Skeletal muscle satellite cell (primary cell): Measurements from ENCODE around the gene ZNF212.
A peak's percentile ranks its signal among the peaks of the same experiment; 100 is the strongest.
"Not testable (repeated sequence)": the region's sequence is repeated elsewhere in the genome, so short reads cannot be mapped to it uniquely, and the experiment has no call there.

Experiments
- H3K27me3 ChIP-seq: 2 replicates; pipeline ENCODE4 v1.7.0; 2013; ENCODE audit warnings: low read length; ENCODE audit not compliant: control insufficient read depth, insufficient read depth
- H3K36me3 ChIP-seq: 2 replicates; pipeline ENCODE4 v1.7.0; 2013; ENCODE audit warnings: mild to moderate bottlenecking, control low read depth, low read length; ENCODE audit not compliant: insufficient read depth
- H3K4me1 ChIP-seq: 2 replicates; pipeline ENCODE4 v1.7.0; 2013; ENCODE audit warnings: low read length; ENCODE audit not compliant: control insufficient read depth, insufficient read depth
- H3K4me2 ChIP-seq: 2 replicates; pipeline ENCODE4 v1.7.0; 2013; ENCODE audit warnings: mild to moderate bottlenecking, low read length
- H3K4me3 ChIP-seq: 2 replicates; pipeline ENCODE4 v1.7.0; 2013; ENCODE audit warnings: low read length
- H3K9ac ChIP-seq: 2 replicates; pipeline ENCODE4 v1.7.0; 2013; ENCODE audit warnings: mild to moderate bottlenecking, low read depth, low read length, moderate library complexity
- H3K9me3 ChIP-seq: replicated peaks from 2 replicates; pipeline ENCODE4 v1.7.0; 2013; ENCODE audit warnings: mild to moderate bottlenecking, control low read depth, low read length

ZNF212 gene

DNA sequence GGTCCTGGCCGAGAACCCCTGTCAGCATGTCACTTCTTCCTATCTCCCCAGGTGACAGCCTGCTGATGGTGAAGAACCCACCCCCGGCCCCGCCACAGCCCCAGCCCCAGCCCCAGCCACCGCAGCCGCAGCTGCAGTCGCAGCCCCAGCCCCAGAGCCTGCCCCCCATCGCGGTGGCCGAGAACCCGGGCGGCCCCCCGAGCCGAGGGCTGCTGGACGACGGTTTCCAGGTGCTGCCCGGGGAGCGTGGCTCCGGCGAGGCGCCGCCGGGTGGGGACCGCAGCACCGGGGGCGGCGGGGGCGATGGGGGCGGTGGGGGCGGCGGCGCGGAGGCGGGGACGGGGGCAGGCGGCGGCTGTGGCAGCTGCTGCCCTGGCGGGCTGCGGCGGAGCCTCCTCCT, 15.7 kb upstream of the ZNF212 start:
- Histone ChIP-seq H3K4me3 (no peak overlapping the region), H3K9me3 (no peaks in the 10 kb centered on the region), H3K36me3 (peaks cover 37% of the 10 kb centered on the region), H3K4me1 (peaks cover 4% of the 10 kb centered on the region), H3K27me3 (no peaks in the 10 kb centered on the region), H3K9ac (no peak overlapping the region), H3K4me2 (no peak overlapping the region)

DNA sequence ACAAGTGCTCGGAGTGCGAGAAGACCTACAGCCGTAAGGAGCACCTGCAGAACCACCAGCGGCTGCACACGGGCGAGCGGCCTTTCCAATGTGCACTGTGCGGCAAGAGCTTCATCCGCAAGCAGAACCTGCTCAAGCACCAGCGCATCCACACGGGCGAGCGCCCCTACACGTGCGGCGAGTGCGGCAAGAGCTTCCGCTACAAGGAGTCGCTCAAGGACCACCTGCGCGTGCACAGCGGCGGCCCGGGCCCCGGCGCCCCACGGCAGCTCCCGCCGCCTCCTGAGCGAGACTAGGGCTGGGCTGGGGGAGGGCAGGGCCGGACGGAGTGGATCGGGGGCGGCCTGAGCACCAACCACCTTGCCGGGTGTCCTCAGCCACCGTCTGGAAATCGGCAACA, 15.1 kb upstream of the ZNF212 start:
- Histone ChIP-seq H3K4me3 (no peak overlapping the region), H3K4me1 (peaks cover 4% of the 10 kb centered on the region), H3K36me3 (peaks cover 31% of the 10 kb centered on the region)

DNA sequence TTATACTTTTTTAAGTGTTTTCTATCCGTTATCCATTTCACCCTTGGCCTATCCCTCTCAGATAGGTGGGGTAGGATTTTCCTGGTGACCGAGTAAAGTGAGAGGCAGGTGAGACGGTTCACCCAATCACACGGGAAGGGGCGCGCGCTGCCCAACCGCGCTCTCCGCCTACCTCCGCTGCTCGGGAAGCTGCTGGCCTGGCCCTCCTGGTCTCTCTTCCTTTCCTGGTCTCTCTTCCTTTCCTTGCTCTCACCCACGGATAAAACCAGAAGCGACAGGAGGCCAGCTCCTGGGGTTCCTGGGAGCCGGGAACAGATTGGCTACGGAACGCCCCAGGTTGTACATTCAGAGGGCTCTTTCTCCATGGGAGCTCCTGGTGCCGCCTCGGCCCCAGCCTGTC, 14.3 kb upstream of the ZNF212 start:
- Histone ChIP-seq H3K27me3 (no peaks in the 10 kb centered on the region), H3K9me3 (no peaks in the 10 kb centered on the region), H3K36me3 (peaks cover 31% of the 10 kb centered on the region), H3K9ac (no peak overlapping the region), H3K4me1 (peaks cover 4% of the 10 kb centered on the region), H3K4me3 (no peak overlapping the region), H3K4me2 (no peak overlapping the region)

More for the DNA sequence above, 15.1 kb upstream of the ZNF212 start:
- Histone ChIP-seq H3K27me3 (no peaks in the 10 kb centered on the region), H3K9me3 (no peaks in the 10 kb centered on the region), H3K9ac (no peak overlapping the region), H3K4me2 (no peak overlapping the region)

DNA sequence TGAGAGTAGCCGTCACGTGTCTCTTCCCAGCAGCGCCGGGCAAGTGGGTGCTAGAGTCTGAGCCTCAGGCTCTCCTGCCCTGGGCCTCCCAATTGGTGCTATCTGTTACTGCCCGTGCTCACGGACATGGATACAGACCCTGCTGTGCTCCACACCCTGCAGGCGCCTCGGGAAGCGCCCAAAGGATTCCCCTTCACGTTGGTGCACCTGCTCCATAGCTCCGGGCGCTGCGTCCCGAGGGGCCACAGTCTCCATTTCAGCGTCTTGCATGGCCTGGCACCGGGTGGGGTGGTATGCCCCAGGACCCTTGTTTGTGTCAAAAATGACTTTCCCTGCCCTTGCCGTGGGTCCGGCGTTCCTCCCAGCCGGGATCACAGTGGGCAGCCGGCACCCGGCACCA, 13.8 kb upstream of the ZNF212 start:
- no peaks in the 10 kb centered on the region for H3K9me3 ChIP-seq
- H3K4me1 ChIP-seq, result peaks cover 4% of the 10 kb centered on the region
- H3K4me3 ChIP-seq, result no peak overlapping the region
- H3K9ac ChIP-seq, result no peak overlapping the region
- H3K36me3 ChIP-seq, result peaks cover 31% of the 10 kb centered on the region
- no peak overlapping the region for H3K4me2 ChIP-seq
- H3K27me3 ChIP-seq, result no peaks in the 10 kb centered on the region

DNA sequence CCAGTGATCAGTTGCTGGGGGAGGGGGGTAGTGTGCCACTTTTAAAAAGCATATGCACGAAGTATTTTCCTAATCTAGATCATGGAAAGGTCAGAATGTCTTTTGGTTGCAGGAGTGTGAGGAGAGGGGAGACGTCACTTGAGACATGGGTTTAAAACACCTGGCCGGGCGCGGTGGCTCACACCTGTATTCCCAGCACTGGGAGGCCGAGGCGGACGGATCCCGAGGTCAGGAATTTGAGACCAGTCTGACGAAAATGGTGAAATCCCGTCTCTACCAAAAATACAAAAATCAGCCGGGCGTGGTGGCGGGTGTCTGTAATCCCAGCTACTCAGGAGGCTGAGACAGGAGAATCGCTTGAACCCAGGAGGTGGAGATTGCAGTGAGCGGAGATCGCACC, 13.1 kb upstream of the ZNF212 start:
- H3K9ac ChIP-seq, H3K4me3 ChIP-seq, H3K4me2 ChIP-seq, H3K4me1 ChIP-seq, H3K27me3 ChIP-seq, H3K9me3 ChIP-seq: not testable (repeated sequence)
- peaks cover 28% of the 10 kb centered on the region for H3K36me3 ChIP-seq

DNA sequence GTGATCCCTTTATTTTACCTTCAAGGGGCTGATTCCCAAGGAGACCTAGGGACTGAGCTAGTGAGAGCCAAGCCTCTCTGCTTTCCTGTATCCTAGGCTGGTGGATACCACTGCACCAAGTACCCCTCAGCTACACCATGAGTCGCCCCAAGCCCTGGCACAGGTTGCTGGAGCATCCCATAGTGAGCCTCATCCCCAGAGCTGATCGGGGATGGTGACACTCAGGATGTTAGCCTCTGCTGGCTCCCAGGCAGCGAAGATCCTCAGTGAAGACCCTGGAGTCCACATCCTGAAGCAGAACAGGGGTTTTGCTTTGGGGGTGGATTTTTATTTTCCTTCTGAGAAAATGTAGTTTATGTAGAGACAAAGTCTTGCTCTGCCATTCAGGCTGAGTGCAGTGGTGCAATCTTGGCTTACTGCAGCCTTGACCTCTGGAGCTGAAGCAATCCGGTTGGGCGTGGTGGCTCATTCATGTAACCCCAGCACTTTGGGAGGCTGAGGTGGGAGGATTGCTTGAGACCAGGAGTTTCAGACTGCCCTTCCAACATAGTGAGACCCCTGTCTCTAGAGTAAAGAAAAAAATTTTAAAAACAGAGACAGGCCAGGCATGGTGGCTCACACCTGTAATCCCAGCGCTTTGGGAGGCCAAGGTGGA, 12.5 kb upstream of the ZNF212 start:
- Histone ChIP-seq H3K9ac (no peak overlapping the region), H3K4me2 (no peak overlapping the region), H3K36me3 (peaks cover 25% of the 10 kb centered on the region), H3K4me1 (peaks cover 4% of the 10 kb centered on the region), H3K9me3 (no peaks in the 10 kb centered on the region), H3K27me3 (no peaks in the 10 kb centered on the region), H3K4me3 (no peak overlapping the region)

DNA sequence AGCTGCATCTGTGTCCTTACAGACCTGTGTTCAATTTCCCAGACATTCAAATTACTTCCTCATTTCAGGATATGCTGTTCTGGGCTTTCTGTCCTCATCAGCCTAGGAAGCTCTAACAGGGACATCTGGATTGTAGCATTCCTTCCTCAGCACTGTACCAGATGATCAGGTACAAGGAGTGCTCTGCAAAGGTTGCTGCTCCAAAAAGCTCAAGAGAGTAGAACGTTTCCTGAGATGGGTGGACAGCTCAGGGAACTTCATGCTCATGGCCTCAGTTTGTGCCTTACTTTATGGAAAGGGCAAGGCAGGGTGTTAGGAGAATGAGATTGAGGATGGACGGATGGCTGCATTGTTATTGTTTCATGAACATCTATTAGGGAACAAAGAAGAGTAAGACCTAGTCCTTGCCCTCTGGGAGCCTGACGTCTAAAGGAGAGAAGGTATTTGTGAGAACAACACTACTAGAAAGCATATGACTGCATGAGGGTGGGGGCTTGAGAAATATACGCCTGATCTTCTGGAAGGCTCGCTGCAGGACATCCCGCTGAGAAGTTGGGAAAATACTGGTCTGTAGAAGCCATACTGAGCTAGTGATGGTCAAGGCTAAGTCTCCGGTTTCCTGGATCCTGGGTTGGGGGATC, 10.5 kb upstream of the ZNF212 start:
- Histone ChIP-seq H3K9me3 (no peaks in the 10 kb centered on the region), H3K4me1 (peaks cover 17% of the 10 kb centered on the region)

DNA sequence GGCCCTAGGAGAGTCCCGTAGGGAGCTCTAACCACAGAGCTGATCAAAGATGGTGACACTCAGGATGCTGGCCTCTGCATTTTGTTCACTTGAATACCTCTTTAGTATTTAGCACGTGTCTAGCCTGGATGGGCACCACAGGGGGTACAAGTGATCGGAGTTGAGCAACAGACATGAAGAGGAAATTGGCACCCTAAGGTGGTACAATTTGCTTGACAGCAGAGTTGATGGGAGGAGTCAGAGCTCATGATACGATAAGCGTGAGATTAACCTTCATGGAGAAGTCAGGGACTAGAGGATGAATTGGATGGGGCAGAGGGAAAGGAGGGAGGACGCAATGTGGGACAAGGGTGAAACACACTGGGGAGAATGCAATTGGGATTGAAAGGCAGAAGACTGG, 9.9 kb upstream of the ZNF212 start:
- Histone ChIP-seq H3K27me3 (no peaks in the 10 kb centered on the region), H3K9me3 (no peaks in the 10 kb centered on the region), H3K4me2 (no peak overlapping the region), H3K9ac (no peak overlapping the region), H3K4me3 (no peak overlapping the region), H3K4me1 (peaks cover 21% of the 10 kb centered on the region), H3K36me3 (peaks cover 16% of the 10 kb centered on the region)

More for the DNA sequence above, 10.5 kb upstream of the ZNF212 start:
- Histone ChIP-seq H3K27me3 (no peaks in the 10 kb centered on the region), H3K36me3 (peaks cover 21% of the 10 kb centered on the region), H3K4me2 (no peak overlapping the region), H3K4me3 (no peak overlapping the region), H3K9ac (no peak overlapping the region)

DNA sequence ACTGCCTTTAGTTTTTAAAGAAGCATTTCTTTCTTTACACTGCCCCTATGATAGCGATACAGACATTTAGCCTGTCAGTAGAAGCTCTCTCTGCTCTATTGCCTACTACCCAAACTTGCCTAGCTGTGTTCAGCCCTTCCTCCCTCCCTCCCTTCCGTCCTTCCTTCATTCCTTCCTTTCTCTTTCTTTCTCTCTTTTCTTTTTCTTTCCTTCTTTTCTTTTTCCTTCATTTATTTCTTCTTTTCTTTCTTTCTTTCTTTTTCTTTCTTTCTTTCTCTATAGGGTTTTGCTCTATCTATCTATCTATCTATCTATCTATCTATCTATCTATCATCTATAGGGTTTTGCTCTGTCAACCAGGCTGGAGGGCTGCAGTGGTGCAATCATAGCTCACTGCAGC, 7.1 kb upstream of the ZNF212 start:
- peaks cover 17% of the 10 kb centered on the region for H3K4me1 ChIP-seq
- no peak overlapping the region for H3K4me3 ChIP-seq
- H3K36me3 ChIP-seq, result no peaks in the 10 kb centered on the region
- no peak overlapping the region for H3K9ac ChIP-seq
- no peak overlapping the region for H3K4me2 ChIP-seq
- H3K27me3 ChIP-seq, result no peaks in the 10 kb centered on the region
- no peaks in the 10 kb centered on the region for H3K9me3 ChIP-seq

DNA sequence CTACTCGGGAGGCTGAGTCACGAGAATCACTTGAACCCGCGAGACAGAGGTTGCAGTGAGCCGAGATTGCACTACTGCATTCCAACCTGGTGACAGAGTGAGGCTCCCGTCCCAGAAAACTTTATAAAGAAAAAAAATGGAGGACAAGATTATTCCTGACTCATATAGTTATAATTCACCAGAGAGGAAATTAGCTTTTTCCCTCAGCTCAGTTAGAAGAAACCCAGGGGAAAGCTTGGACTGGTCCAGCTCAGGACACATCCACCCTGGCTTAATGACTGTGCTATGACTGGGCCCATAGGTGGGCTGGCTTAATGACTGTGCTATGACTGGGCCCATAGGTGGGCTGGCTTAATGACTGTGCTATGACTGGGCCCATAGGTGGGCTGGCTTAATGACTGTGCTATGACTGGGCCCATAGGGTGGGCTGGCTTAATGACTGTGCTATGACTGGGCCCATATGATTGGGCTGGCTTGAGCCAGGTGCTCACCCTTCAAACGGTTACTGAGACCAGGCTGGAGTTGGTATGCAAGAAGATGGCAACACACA, 5.7 kb upstream of the ZNF212 start:
- H3K9me3 ChIP-seq, H3K27me3 ChIP-seq, H3K36me3 ChIP-seq: not testable (repeated sequence)
- peak overlapping the region; percentile 61 for H3K4me2 ChIP-seq
- H3K4me1 ChIP-seq, result peaks cover 26% of the 10 kb centered on the region
- peak overlapping the region; percentile 44 for H3K4me3 ChIP-seq
- peak overlapping the region; percentile 47 for H3K9ac ChIP-seq

DNA sequence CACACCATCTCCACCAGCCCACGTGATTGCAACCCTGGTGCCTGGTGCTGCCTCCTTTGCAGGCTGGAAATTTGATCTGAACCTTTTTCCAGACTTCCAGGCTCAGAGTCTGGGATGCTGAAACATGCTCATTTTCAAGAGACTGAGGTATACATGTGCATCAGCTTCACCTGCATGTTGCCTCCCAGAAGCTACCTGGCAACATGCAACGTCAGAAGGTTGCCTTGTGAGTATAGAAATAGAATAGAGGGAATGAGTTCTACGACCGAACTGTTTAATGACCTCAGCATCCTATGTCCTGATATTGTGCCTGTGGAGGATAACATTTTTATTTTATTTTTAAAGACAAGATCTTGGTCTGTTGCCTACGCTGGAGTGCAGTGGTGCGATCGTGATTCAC, 1.9 kb upstream of the ZNF212 start:
- Histone ChIP-seq H3K4me1 (peaks cover 36% of the 10 kb centered on the region), H3K4me3 (no peak overlapping the region), H3K36me3 (no peaks in the 10 kb centered on the region), H3K27me3 (no peaks in the 10 kb centered on the region), H3K9me3 (no peaks in the 10 kb centered on the region), H3K4me2 (no peak overlapping the region), H3K9ac (no peak overlapping the region)

DNA sequence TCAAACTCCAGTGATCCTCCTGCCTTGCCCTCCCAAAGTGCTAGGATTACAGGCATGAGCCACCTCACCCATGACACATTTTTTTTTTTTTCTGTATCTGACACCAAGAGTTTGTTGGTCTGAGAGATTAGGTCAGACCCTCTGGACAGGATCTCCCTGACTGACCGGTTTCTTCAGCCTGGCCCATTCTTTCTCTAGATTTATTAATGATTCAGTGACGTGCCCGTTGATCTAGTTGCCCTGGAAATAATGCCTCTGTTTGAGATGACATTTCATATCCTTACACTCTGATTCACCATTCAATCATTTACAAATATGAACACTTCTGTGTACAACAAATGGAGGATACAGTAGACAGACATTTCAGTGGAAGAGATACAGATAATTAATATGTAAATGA, 1.4 kb upstream of the ZNF212 start:
- H3K9me3 ChIP-seq, result no peaks in the 10 kb centered on the region
- H3K4me3 ChIP-seq, result no peak overlapping the region
- no peaks in the 10 kb centered on the region for H3K27me3 ChIP-seq
- H3K4me1 ChIP-seq, result peaks cover 30% of the 10 kb centered on the region
- no peaks in the 10 kb centered on the region for H3K36me3 ChIP-seq
- H3K9ac ChIP-seq, result peak overlapping the region; percentile 25
- H3K4me2 ChIP-seq, result no peak overlapping the region
